Parathyroid adenoma (tissue), 2 donors: ENCODE measurements around the gene INSC.
A peak's percentile ranks its signal among the peaks of the same experiment; 100 is the strongest.

Source experiments
- H2AFZ ChIP-seq: fragments of 300-600 bp; sonication (generic); one replicate; pipeline ENCODE4 v1.7.0; 2017; ENCODE audit warnings: antibody characterized with exemption, mild to moderate bottlenecking
- H3K27ac ChIP-seq: fragments of 300-600 bp; sonication (generic); one replicate; pipeline ENCODE4 v1.7.0; 2017
- H3K27me3 ChIP-seq: fragments of 300-600 bp; sonication (generic); one replicate; pipeline ENCODE4 v1.7.0; 2017; ENCODE audit warnings: low read length; ENCODE audit not compliant: control insufficient read depth, insufficient read depth
- H3K36me3 ChIP-seq: fragments of 300-600 bp; sonication (generic); one replicate; pipeline ENCODE4 v1.7.0; 2017; ENCODE audit warnings: low read length; ENCODE audit not compliant: control insufficient read depth, insufficient read depth
- H3K4me1 ChIP-seq: fragments of 300-600 bp; sonication (generic); one replicate; pipeline ENCODE4 v1.7.0; 2017; ENCODE audit warnings: control low read depth
- H3K4me2 ChIP-seq: fragments of 300-600 bp; sonication (generic); one replicate; pipeline ENCODE4 v1.7.0; 2017; ENCODE audit warnings: low read length
- H3K4me3 ChIP-seq: fragments of 300-600 bp; sonication (generic); one replicate; pipeline ENCODE4 v1.7.0; 2017; ENCODE audit warnings: low read depth, low read length
- H3K79me2 ChIP-seq: fragments of 300-600 bp; sonication (generic); one replicate; pipeline ENCODE4 v1.7.0; 2017; ENCODE audit warnings: control low read depth
- H3K9ac ChIP-seq: fragments of 300-600 bp; sonication (generic); one replicate; pipeline ENCODE4 v1.7.0; 2017; ENCODE audit warnings: mild to moderate bottlenecking
- H3K9me3 ChIP-seq: fragments of 300-600 bp; sonication (generic); one replicate; pipeline ENCODE4 v1.7.0; 2017; ENCODE audit warnings: low read length; ENCODE audit not compliant: control insufficient read depth
- CTCF ChIP-seq: fragments of 300-600 bp; sonication (generic); IDR thresholded peaks from one replicate; pipeline ENCODE4 v1.7.0; 2017; ENCODE audit warnings: antibody characterized with exemption, mild to moderate bottlenecking
- donor health status: primary hyperparathyroidism.

Gene INSC

GRCh38 chr11:15238856-15239255, 124.1 kb downstream of the INSC start:
- Histone ChIP-seq H3K79me2 (peaks cover 12% of the 10 kb centered on the region), H3K27ac (peak overlapping the region; percentile 100), H3K9ac (no peak overlapping the region), H3K27me3 (no peaks in the 10 kb centered on the region), H3K36me3 (no peaks in the 10 kb centered on the region), H3K4me1 (peaks cover 26% of the 10 kb centered on the region), H3K4me2 (peak overlapping the region; percentile 42), H3K4me3 (peak overlapping the region; percentile 14), H2AFZ (no peak overlapping the region), H3K9me3 (no peaks in the 10 kb centered on the region)
- TF ChIP-seq CTCF = no peak

- H3K9me3 ChIP-seq = no peaks in the 10 kb centered on the region
- no peaks in the 10 kb centered on the region for H3K27me3 ChIP-seq
- H3K4me1 ChIP-seq = peaks cover 13% of the 10 kb centered on the region
- no peak for TF ChIP-seq CTCF
- H3K79me2 ChIP-seq = no peaks in the 10 kb centered on the region
- no peak overlapping the region for H3K4me2 ChIP-seq
- no peak overlapping the region for H2AFZ ChIP-seq
- no peaks in the 10 kb centered on the region for H3K36me3 ChIP-seq
- H3K9ac ChIP-seq = no peak overlapping the region
- no peak overlapping the region for H3K4me3 ChIP-seq
- peak overlapping the region; percentile 39 for H3K27ac ChIP-seq
These were observed 134.0 kb downstream of the INSC start for GRCh38 chr11:15248749-15249148.

GRCh38 chr11:15258433-15259165, 143.9 kb downstream of the INSC start:
- H3K36me3 ChIP-seq = no peaks in the 10 kb centered on the region
- peak overlapping the region; percentile 37 for H3K4me2 ChIP-seq
- H3K9ac ChIP-seq = no peak overlapping the region
- peak; percentile 32 for TF ChIP-seq CTCF
- peaks cover 12% of the 10 kb centered on the region for H3K4me1 ChIP-seq
- H2AFZ ChIP-seq = peak overlapping the region; percentile 38
- H3K9me3 ChIP-seq = no peaks in the 10 kb centered on the region
- H3K27ac ChIP-seq = peak overlapping the region; percentile 84
- no peaks in the 10 kb centered on the region for H3K27me3 ChIP-seq
- no peaks in the 10 kb centered on the region for H3K79me2 ChIP-seq
- H3K4me3 ChIP-seq = no peak overlapping the region

GRCh38 chr11:15266999-15267398, 152.3 kb downstream of the INSC start:
- H3K4me2 ChIP-seq = no peak overlapping the region
- TF ChIP-seq CTCF = no peak
- H3K4me1 ChIP-seq = no peaks in the 10 kb centered on the region
- H3K36me3 ChIP-seq = no peaks in the 10 kb centered on the region
- H3K9me3 ChIP-seq = no peaks in the 10 kb centered on the region
- no peak overlapping the region for H3K9ac ChIP-seq
- H3K27ac ChIP-seq = no peak overlapping the region
- H3K27me3 ChIP-seq = no peaks in the 10 kb centered on the region
- no peaks in the 10 kb centered on the region for H3K79me2 ChIP-seq
- H3K4me3 ChIP-seq = no peak overlapping the region
- H2AFZ ChIP-seq = no peak overlapping the region

- Histone ChIP-seq H3K4me2 (no peak overlapping the region), H3K9me3 (no peaks in the 10 kb centered on the region), H3K27ac (no peak overlapping the region), H3K79me2 (no peaks in the 10 kb centered on the region), H3K36me3 (no peaks in the 10 kb centered on the region), H3K27me3 (no peaks in the 10 kb centered on the region), H3K4me3 (no peak overlapping the region), H2AFZ (no peak overlapping the region), H3K9ac (no peak overlapping the region), H3K4me1 (no peaks in the 10 kb centered on the region)
- TF ChIP-seq CTCF = no peak
These were observed 153.9 kb downstream of the INSC start for GRCh38 chr11:15268598-15268997.
